Stomach smooth muscle (tissue), 2 donors: ENCODE results near the gene SHC3.

ENCODE experiments used
- H3K27ac ChIP-seq: one replicate; pipeline ENCODE4 v1.7.0; 2013; ENCODE audit warnings: mild to moderate bottlenecking, low read length, inconsistent platforms
- H3K27me3 ChIP-seq, 2 donors: one replicate each; pipeline ENCODE4 v1.7.0; 2013; ENCODE audit warnings: low read length in 2 of 2; ENCODE audit not compliant: insufficient read depth in 2 of 2, control insufficient read depth in 1 of 2
- H3K36me3 ChIP-seq, 2 donors: one replicate each; pipeline ENCODE4 v1.7.0; 2013; ENCODE audit warnings: low read length in 2 of 2; ENCODE audit not compliant: control insufficient read depth in 2 of 2, insufficient read depth in 2 of 2
- H3K4me1 ChIP-seq: one replicate; pipeline ENCODE4 v1.7.0; 2013; ENCODE audit warnings: low read length; ENCODE audit not compliant: control insufficient read depth, insufficient read depth
- H3K4me3 ChIP-seq, 2 donors: one replicate each; pipeline ENCODE4 v1.7.0; 2013; ENCODE audit warnings: low read length in 2 of 2
- H3K9ac ChIP-seq, 2 donors: one replicate each; pipeline ENCODE4 v1.7.0; 2013; ENCODE audit warnings: low read length in 2 of 2, mild to moderate bottlenecking in 1 of 2
- H3K9me3 ChIP-seq, 2 donors: one replicate each; pipeline ENCODE4 v1.7.0; 2013; ENCODE audit warnings: low read length in 2 of 2; ENCODE audit not compliant: control insufficient read depth in 2 of 2
- donor health status: healthy.
- donor health status: Pancreatic carcinoma.

The SHC3 gene

GRCh38 chr9:89177944-89178829 lies at the start of gene SHC3:
Gene SHC3 (minus strand): TSS chr9:89178818. CDS start chr9:89178460, 358 bp downstream.
- peaks cover 25 to 34% of the 10 kb centered on the region in 2 donors for H3K27me3 ChIP-seq
- H3K4me1 ChIP-seq: peaks cover 26% of the 10 kb centered on the region
- peak within 1 kb of the TSS; percentile 31 for H3K27ac ChIP-seq
- peak within 1 kb of the TSS in 1 of 2 donors; percentile 7 for H3K9ac ChIP-seq
- H3K36me3 ChIP-seq: no peaks in the 10 kb centered on the region
- no peaks in the 10 kb centered on the region for H3K9me3 ChIP-seq
- H3K4me3 ChIP-seq: peak within 1 kb of the TSS; percentile 62 to 77

- no peaks in the 10 kb centered on the region for H3K27me3 ChIP-seq
- H3K9ac ChIP-seq: no peak overlapping the region
- peaks cover 7% of the 10 kb centered on the region for H3K4me1 ChIP-seq
- H3K27ac ChIP-seq: no peak overlapping the region
- no peak overlapping the region for H3K4me3 ChIP-seq
- H3K36me3 ChIP-seq: no peaks in the 10 kb centered on the region
- H3K9me3 ChIP-seq: no peaks in the 10 kb centered on the region
These were observed 47.4 kb upstream of the SHC3 start for GRCh38 chr9:89225991-89226471.

- H3K9me3 ChIP-seq: no peaks in the 10 kb centered on the region
- no peak overlapping the region for H3K27ac ChIP-seq
- H3K27me3 ChIP-seq: no peaks in the 10 kb centered on the region
- no peak overlapping the region for H3K9ac ChIP-seq
- H3K4me3 ChIP-seq: no peak overlapping the region
- H3K36me3 ChIP-seq: no peaks in the 10 kb centered on the region
- peaks cover 7% of the 10 kb centered on the region for H3K4me1 ChIP-seq
These were observed 47.0 kb upstream of the SHC3 start for GRCh38 chr9:89225587-89225986.

- Histone ChIP-seq H3K9me3 (no peaks in the 10 kb centered on the region), H3K4me3 (no peak overlapping the region), H3K27ac (no peak overlapping the region), H3K36me3 (no peaks in the 10 kb centered on the region), H3K27me3 (no peaks in the 10 kb centered on the region), H3K4me1 (peaks cover 7% of the 10 kb centered on the region), H3K9ac (no peak overlapping the region)
These were observed 46.4 kb upstream of the SHC3 start for GRCh38 chr9:89225036-89225435.

GRCh38 chr9:89224633-89225032 lies 46.0 kb upstream of the SHC3 start:
- H3K4me3 ChIP-seq: no peak overlapping the region
- peaks cover 7% of the 10 kb centered on the region for H3K4me1 ChIP-seq

GRCh38 chr9:89223396-89223977 lies 44.9 kb upstream of the SHC3 start:
- no peak overlapping the region for H3K9ac ChIP-seq
- H3K36me3 ChIP-seq: no peaks in the 10 kb centered on the region
- H3K4me1 ChIP-seq: peaks cover 7% of the 10 kb centered on the region
- H3K4me3 ChIP-seq: no peak overlapping the region
- H3K27me3 ChIP-seq: no peaks in the 10 kb centered on the region
- H3K27ac ChIP-seq: no peak overlapping the region
- H3K9me3 ChIP-seq: no peaks in the 10 kb centered on the region

More at GRCh38 chr9:89224633-89225032, 46.0 kb upstream of the SHC3 start:
- no peaks in the 10 kb centered on the region for H3K9me3 ChIP-seq
- H3K27me3 ChIP-seq: no peaks in the 10 kb centered on the region
- H3K36me3 ChIP-seq: no peaks in the 10 kb centered on the region
- H3K27ac ChIP-seq: no peak overlapping the region
- no peak overlapping the region for H3K9ac ChIP-seq

- Histone ChIP-seq H3K4me1 (no peaks in the 10 kb centered on the region), H3K27me3 (no peaks in the 10 kb centered on the region), H3K9ac (no peak overlapping the region), H3K4me3 (no peak overlapping the region), H3K36me3 (no peaks in the 10 kb centered on the region), H3K9me3 (no peaks in the 10 kb centered on the region), H3K27ac (no peak overlapping the region)
These were observed 41.0 kb upstream of the SHC3 start for GRCh38 chr9:89219637-89220036.

GRCh38 chr9:89218040-89218928 lies 39.7 kb upstream of the SHC3 start:
- H3K4me1 ChIP-seq: no peaks in the 10 kb centered on the region
- no peaks in the 10 kb centered on the region for H3K9me3 ChIP-seq
- no peak overlapping the region for H3K27ac ChIP-seq
- H3K9ac ChIP-seq: no peak overlapping the region
- no peaks in the 10 kb centered on the region for H3K36me3 ChIP-seq
- H3K4me3 ChIP-seq: no peak overlapping the region
- no peaks in the 10 kb centered on the region for H3K27me3 ChIP-seq

GRCh38 chr9:89215342-89215741 lies 36.7 kb upstream of the SHC3 start:
- H3K36me3 ChIP-seq: no peaks in the 10 kb centered on the region
- no peak overlapping the region for H3K4me3 ChIP-seq

GRCh38 chr9:89213396-89213880 lies 34.8 kb upstream of the SHC3 start:
- Histone ChIP-seq H3K4me1 (no peaks in the 10 kb centered on the region), H3K27ac (no peak overlapping the region), H3K9ac (no peak overlapping the region), H3K9me3 (no peaks in the 10 kb centered on the region), H3K27me3 (no peaks in the 10 kb centered on the region), H3K4me3 (no peak overlapping the region), H3K36me3 (no peaks in the 10 kb centered on the region)

More at GRCh38 chr9:89215342-89215741, 36.7 kb upstream of the SHC3 start:
- Histone ChIP-seq H3K9ac (no peak overlapping the region), H3K27me3 (no peaks in the 10 kb centered on the region), H3K4me1 (no peaks in the 10 kb centered on the region), H3K9me3 (no peaks in the 10 kb centered on the region), H3K27ac (no peak overlapping the region)
